COR-L47 (cell line): ENCODE measurements around the gene DET1.
"Not testable (repeated sequence)": the region's sequence is repeated elsewhere in the genome, so short reads cannot be mapped to it uniquely, and the experiment has no call there.

Experiments used
- DNase-seq: peaks from one replicate; lab custom pipeline; 2025; lab: John Stamatoyannopoulos, UW

Gene DET1

GRCh38 chr15:88497109-88497765 lies 49.2 kb downstream of the DET1 start:
- no peak for DNase-seq

GRCh38 chr15:88493844-88494243 lies 52.6 kb downstream of the DET1 start:
- DNase-seq = no peak

- DNase-seq = peak; percentile 45
Measured at GRCh38 chr15:88491158-88491557, 55.3 kb downstream of the DET1 start.

GRCh38 chr15:88490036-88490435 lies 56.4 kb downstream of the DET1 start:
- no peak for DNase-seq

- no peak for DNase-seq
Measured at GRCh38 chr15:88489321-88489720, 57.2 kb downstream of the DET1 start.

GRCh38 chr15:88487796-88488523 lies 58.5 kb downstream of the DET1 start:
- no peak for DNase-seq

- DNase-seq = no peak
Measured at GRCh38 chr15:88487178-88487795, 59.2 kb downstream of the DET1 start.

GRCh38 chr15:88484682-88485331 lies 61.7 kb downstream of the DET1 start:
- no peak for DNase-seq

GRCh38 chr15:88482263-88482662 lies 64.2 kb downstream of the DET1 start:
- DNase-seq = no peak

- no peak for DNase-seq
Measured at GRCh38 chr15:88480981-88481380, 65.5 kb downstream of the DET1 start.

GRCh38 chr15:88479169-88479568 lies 67.3 kb downstream of the DET1 start:
- no peak for DNase-seq

- DNase-seq = no peak
Measured at GRCh38 chr15:88477904-88478303, 68.6 kb downstream of the DET1 start.

GRCh38 chr15:88477126-88477525 lies 69.4 kb downstream of the DET1 start:
- no peak for DNase-seq

- peak; percentile 41 for DNase-seq
Measured at GRCh38 chr15:88476635-88477060, 69.8 kb downstream of the DET1 start.

GRCh38 chr15:88473661-88474293 lies 72.7 kb downstream of the DET1 start:
- not testable (repeated sequence) for DNase-seq

GRCh38 chr15:88472225-88472624 lies 74.3 kb downstream of the DET1 start:
- no peak for DNase-seq

GRCh38 chr15:88470625-88471372 lies 75.7 kb downstream of the DET1 start:
- DNase-seq = no peak

GRCh38 chr15:88469321-88469720 lies 77.2 kb downstream of the DET1 start:
- DNase-seq = no peak

- DNase-seq = not testable (repeated sequence)
Measured at GRCh38 chr15:88468721-88469120, 77.8 kb downstream of the DET1 start.

GRCh38 chr15:88467935-88468528 lies 78.4 kb downstream of the DET1 start:
- no peak for DNase-seq
